ENCODE results near the gene NVL. TPM values are rescaled to one million over a fixed set of nuclear protein-coding genes. Genes with fewer than 3 reads are reported as not detected.
"Not testable (repeated sequence)": the region's sequence is repeated elsewhere in the genome, so short reads cannot be mapped to it uniquely, and the experiment has no call there.

NVL gene
- total RNA-seq, 1 experiment from 2014 or later, result 81.5 TPM

DNA sequence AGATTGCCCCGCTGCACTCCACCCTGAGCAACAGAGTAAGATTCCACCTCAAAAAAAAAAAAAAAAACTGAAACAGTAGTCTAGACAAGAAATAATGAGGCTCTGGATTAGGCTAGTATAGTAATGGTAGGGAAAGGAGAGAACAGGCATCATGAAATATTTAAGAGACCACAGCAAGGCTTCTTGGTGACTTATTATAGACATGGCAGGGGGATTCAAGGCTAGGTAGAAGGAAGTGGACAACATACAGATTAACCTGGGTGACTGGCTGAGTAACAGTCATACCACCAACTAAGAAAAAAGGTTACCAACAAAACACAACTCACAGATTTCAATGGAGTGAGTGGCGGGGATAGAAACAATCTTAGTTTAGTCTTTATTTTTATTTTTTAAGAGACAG lies 8.3 kb downstream of the NVL start:
- Mint-ChIP-seq H3K27me3 (ENCODE audit: insufficient read depth, unreplicated experiment) (no peaks in the 10 kb centered on the region), H3K27ac (ENCODE audit: low read depth, unreplicated experiment) (no peak overlapping the region), H3K4me1 (ENCODE audit: insufficient read depth, unreplicated experiment) (peaks cover 6% of the 10 kb centered on the region), H3K36me3 (ENCODE audit: insufficient read depth, unreplicated experiment) (peaks cover 37% of the 10 kb centered on the region), H3K9me3 (ENCODE audit: unreplicated experiment) (no peaks in the 10 kb centered on the region), H3K4me3 (ENCODE audit: unreplicated experiment) (no peak overlapping the region)
- ChIA-PET CTCF (interaction anchor here (0.6 to 0.7 kb wide), 4 partner anchors 8 to 341 kb away, joined by 3 to 4 read pairs (median 4); partner anchors contain the start of gene NVL), POLR2A (interaction anchor here (0.7 to 1.5 kb wide), 3 partner anchors 8 to 476 kb away, joined by 4 to 11 read pairs (median 4); partner anchors contain the start of genes NVL and TP53BP2)
- no TSS peak for BruUV-seq (replicated peaks)
- intact Hi-C loops (cut with micrococcal nuclease), result no loop called here
- TF ChIP-seq, protein P1, sequence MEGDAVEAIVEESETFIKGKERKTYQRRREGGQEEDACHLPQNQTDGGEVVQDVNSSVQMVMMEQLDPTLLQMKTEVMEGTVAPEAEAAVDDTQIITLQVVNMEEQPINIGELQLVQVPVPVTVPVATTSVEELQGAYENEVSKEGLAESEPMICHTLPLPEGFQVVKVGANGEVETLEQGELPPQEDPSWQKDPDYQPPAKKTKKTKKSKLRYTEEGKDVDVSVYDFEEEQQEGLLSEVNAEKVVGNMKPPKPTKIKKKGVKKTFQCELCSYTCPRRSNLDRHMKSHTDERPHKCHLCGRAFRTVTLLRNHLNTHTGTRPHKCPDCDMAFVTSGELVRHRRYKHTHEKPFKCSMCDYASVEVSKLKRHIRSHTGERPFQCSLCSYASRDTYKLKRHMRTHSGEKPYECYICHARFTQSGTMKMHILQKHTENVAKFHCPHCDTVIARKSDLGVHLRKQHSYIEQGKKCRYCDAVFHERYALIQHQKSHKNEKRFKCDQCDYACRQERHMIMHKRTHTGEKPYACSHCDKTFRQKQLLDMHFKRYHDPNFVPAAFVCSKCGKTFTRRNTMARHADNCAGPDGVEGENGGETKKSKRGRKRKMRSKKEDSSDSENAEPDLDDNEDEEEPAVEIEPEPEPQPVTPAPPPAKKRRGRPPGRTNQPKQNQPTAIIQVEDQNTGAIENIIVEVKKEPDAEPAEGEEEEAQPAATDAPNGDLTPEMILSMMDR (IDR thresholded peaks at IDR 0.05; ENCODE audit: unreplicated experiment), result no peak
- no peak for DNase-seq (ENCODE audit: unreplicated experiment)

DNA sequence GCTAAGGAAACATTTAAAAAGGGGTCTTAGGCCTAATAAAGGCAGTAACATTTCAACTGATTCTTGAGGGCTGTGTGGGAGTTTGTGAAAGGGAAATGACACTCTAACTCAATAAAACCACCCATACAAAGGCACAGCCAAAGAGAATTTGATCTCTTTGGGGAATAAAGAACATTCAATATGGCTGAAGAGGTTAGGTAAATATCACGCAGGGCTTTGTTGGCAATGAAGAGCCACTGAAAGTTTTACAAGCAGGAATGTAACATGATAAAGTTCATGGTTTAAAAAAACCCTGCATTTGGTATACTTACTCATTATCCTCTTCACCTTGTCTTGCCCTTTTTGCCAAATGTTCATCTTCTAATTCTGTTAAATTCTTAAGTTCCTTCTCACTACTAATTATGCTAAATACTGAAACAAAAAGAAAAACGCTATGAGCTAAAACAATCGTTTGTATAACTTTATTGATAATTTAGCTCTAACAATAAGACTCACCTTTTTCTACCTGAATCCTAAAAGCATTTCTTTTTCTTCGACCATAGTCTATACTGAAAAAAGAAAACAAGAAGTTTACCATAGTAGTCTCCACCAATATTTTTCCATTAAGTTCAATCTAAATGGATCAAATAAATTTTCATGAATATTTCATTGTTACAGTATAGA lies 12.5 kb downstream of the NVL start:
- Mint-ChIP-seq H3K4me3 (ENCODE audit: unreplicated experiment) (no peak overlapping the region), H3K27ac (ENCODE audit: low read depth, unreplicated experiment) (no peak overlapping the region), H3K9me3 (ENCODE audit: unreplicated experiment) (no peaks in the 10 kb centered on the region), H3K27me3 (ENCODE audit: insufficient read depth, unreplicated experiment) (no peaks in the 10 kb centered on the region), H3K4me1 (ENCODE audit: insufficient read depth, unreplicated experiment) (no peaks in the 10 kb centered on the region), H3K36me3 (ENCODE audit: insufficient read depth, unreplicated experiment) (peaks cover 65% of the 10 kb centered on the region)
- intact Hi-C loops (cut with micrococcal nuclease), result no loop called here
- TF ChIP-seq, protein P1 (IDR thresholded peaks at IDR 0.05; ENCODE audit: unreplicated experiment), result no peak
- DNase-seq (ENCODE audit: unreplicated experiment), result no peak
- ChIA-PET CTCF (interaction anchor here (0.6 to 1.3 kb wide), 8 partner anchors 9 to 256 kb away, joined by 3 to 8 read pairs (median 4); no protein-coding TSS in a partner anchor), POLR2A (interaction anchor here (0.6 to 3.8 kb wide), 5 partner anchors 10 to 472 kb away, joined by 3 to 18 read pairs (median 3); partner anchors contain the start of genes NVL and TP53BP2)
- BruUV-seq (replicated peaks), result TSS peak; percentile 9

DNA sequence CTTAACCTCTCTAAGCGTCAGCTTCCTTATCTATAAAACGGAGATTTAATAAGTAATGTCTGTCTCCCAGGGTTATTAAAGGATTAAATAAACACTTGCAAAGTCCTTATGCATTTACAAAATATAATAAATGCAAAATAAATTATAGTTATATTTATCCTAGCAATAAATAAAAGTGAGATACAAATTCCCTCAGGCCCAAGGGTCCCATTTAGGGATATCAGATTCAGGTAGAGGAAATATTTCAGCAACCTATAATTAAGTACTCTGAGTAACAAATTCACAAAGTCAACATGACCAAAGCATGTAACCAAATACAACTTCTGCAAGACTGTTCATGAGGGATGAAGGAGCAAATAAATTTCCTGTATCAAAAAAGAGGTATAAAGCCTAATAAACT lies 17.9 kb downstream of the NVL start:
- no peaks in the 10 kb centered on the region for H3K4me1 Mint-ChIP-seq (ENCODE audit: insufficient read depth, unreplicated experiment)
- no peak overlapping the region for H3K4me3 Mint-ChIP-seq (ENCODE audit: unreplicated experiment)
- no peak for DNase-seq (ENCODE audit: unreplicated experiment)
- BruUV-seq (replicated peaks), result TSS peak; percentile 7
- no peaks in the 10 kb centered on the region for H3K27me3 Mint-ChIP-seq (ENCODE audit: insufficient read depth, unreplicated experiment)
- CTCF ChIA-PET, result interaction anchor here (0.6 to 2.8 kb wide), 6 partner anchors 12 to 205 kb away, joined by 3 to 23 read pairs (median 4); no protein-coding TSS in a partner anchor
- intact Hi-C loops (cut with micrococcal nuclease), result no loop called here
- POLR2A ChIA-PET, result interaction anchor here (1.2 to 1.3 kb wide), 3 partner anchors 9 to 28 kb away, joined by 4 to 8 read pairs (median 6); partner anchors contain the start of gene NVL
- H3K36me3 Mint-ChIP-seq (ENCODE audit: insufficient read depth, unreplicated experiment), result peaks cover 92% of the 10 kb centered on the region
- no peaks in the 10 kb centered on the region for H3K9me3 Mint-ChIP-seq (ENCODE audit: unreplicated experiment)
- TF ChIP-seq, protein P1 (IDR thresholded peaks at IDR 0.05; ENCODE audit: unreplicated experiment), result no peak
- H3K27ac Mint-ChIP-seq (ENCODE audit: low read depth, unreplicated experiment), result no peak overlapping the region

DNA sequence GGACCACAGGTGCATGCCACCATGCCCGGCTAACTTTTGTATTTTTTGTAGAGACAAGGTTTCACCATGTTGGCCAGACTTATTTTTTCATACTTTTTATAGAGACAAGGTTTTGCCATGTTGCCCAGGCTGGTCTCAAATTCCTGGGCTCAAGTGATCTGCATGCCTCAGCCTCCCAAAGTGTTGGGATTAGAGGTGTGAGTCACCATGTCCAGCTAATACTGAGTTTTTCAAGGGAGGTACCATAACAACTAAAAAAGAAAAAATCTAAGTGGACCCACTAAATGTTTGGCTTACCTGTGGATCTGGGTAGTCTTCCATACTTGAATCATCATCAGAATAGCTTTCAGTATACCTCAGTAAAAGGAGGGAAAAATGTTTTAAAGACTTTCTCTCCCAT lies 18.5 kb downstream of the NVL start:
- H3K4me3 Mint-ChIP-seq (ENCODE audit: unreplicated experiment); H3K4me1 Mint-ChIP-seq (ENCODE audit: insufficient read depth, unreplicated experiment); H3K9me3 Mint-ChIP-seq (ENCODE audit: unreplicated experiment); intact Hi-C loops (cut with micrococcal nuclease); BruUV-seq (replicated peaks); DNase-seq (ENCODE audit: unreplicated experiment); H3K27ac Mint-ChIP-seq (ENCODE audit: low read depth, unreplicated experiment); H3K27me3 Mint-ChIP-seq (ENCODE audit: insufficient read depth, unreplicated experiment): not testable (repeated sequence)
- H3K36me3 Mint-ChIP-seq (ENCODE audit: insufficient read depth, unreplicated experiment), result peaks cover 92% of the 10 kb centered on the region
- ChIA-PET POLR2A (interaction anchor here (0.9 to 1.1 kb wide), 2 partner anchors 9 to 18 kb away, joined by 4 to 5 read pairs; partner anchors contain the start of gene NVL), CTCF (interaction anchor here (0.6 to 2.8 kb wide), 7 partner anchors 12 to 204 kb away, joined by 3 to 23 read pairs (median 4); no protein-coding TSS in a partner anchor)
